Karpas-422 (cell line): ENCODE measurements around the gene AGRN. TPM values are rescaled to one million over a fixed set of nuclear protein-coding genes. Genes with fewer than 3 reads are reported as not detected.
"Not testable (repeated sequence)": the region's sequence is repeated elsewhere in the genome, so short reads cannot be mapped to it uniquely, and the experiment has no call there.

Source experiments
- DNase-seq: peaks from one replicate; pipeline ENCODE4 v3.0.0-alpha.2; 2015
- H2AFZ ChIP-seq: fragments of 200-600 bp; sonication (generic); 2 replicates; pipeline ENCODE4 v1.6.1; 2014; ENCODE audit warnings: antibody characterized with exemption, low read length, mixed read lengths
- H3K27ac ChIP-seq: fragments of 200-600 bp; sonication (generic); 2 replicates; pipeline ENCODE4 v1.5.1; 2014; ENCODE audit warnings: mild to moderate bottlenecking, low read length, moderate library complexity
- H3K27me3 ChIP-seq: fragments of 200-600 bp; sonication (generic); 2 replicates; pipeline ENCODE4 v1.6.1; 2014; ENCODE audit warnings: low read length, mixed read lengths
- H3K36me3 ChIP-seq: fragments of 200-600 bp; sonication (generic); 2 replicates; pipeline ENCODE4 v1.6.1; 2014; ENCODE audit warnings: low read length, mixed read lengths; ENCODE audit not compliant: insufficient read depth
- H3K4me1 ChIP-seq: fragments of 200-600 bp; sonication (generic); 2 replicates; pipeline ENCODE4 v1.6.1; 2014; ENCODE audit warnings: mild to moderate bottlenecking, low read length, mixed read lengths
- H3K4me2 ChIP-seq: fragments of 200-600 bp; sonication (generic); 2 replicates; pipeline ENCODE4 v1.6.1; 2014; ENCODE audit warnings: low read length, low read depth, mild to moderate bottlenecking; ENCODE audit not compliant: poor library complexity, severe bottlenecking
- H3K4me3 ChIP-seq: fragments of 200-600 bp; sonication (generic); 2 replicates; pipeline ENCODE4 v1.5.1; 2014; ENCODE audit warnings: mild to moderate bottlenecking, antibody characterized with exemption, low read length, mixed read lengths
- H3K79me2 ChIP-seq: fragments of 200-600 bp; sonication (generic); 2 replicates; pipeline ENCODE4 v1.6.1; 2014; ENCODE audit warnings: mild to moderate bottlenecking, low read length, mixed read lengths
- H3K9ac ChIP-seq: fragments of 200-600 bp; sonication (generic); 2 replicates; pipeline ENCODE4 v1.6.0; 2014; ENCODE audit warnings: low read length
- H3K9me2 ChIP-seq: fragments of 200-600 bp; sonication (generic), shearing (Covaris generic); replicated peaks from 2 replicates; pipeline ENCODE4 v1.6.0; 2014; ENCODE audit warnings: mild to moderate bottlenecking, low read length, moderate library complexity; ENCODE audit not compliant: insufficient read depth
- H3K9me3 ChIP-seq: fragments of 300-700, 200-600 bp; sonication (generic); 2 replicates; pipeline ENCODE4 v1.6.1; 2014; ENCODE audit warnings: low read length, mixed read lengths
- H4K20me1 ChIP-seq: fragments of 200-600 bp; sonication (generic); 2 replicates; pipeline ENCODE4 v1.6.1; 2014; ENCODE audit warnings: mild to moderate bottlenecking, antibody characterized with exemption, low read length, low read depth; ENCODE audit not compliant: insufficient read depth
- total RNA-seq: library from RNA; depleted of rRNA; stranded (reverse); fragments of >200 nt; shearing (Covaris generic); gene quantifications from 2 replicates; pipeline ENCODE4 v1.2.3, GENCODE V29; 2014; ENCODE audit warnings: low replicate concordance

Gene AGRN
- total RNA-seq, 1 experiment from 2014 or later = 2.4 TPM

DNA sequence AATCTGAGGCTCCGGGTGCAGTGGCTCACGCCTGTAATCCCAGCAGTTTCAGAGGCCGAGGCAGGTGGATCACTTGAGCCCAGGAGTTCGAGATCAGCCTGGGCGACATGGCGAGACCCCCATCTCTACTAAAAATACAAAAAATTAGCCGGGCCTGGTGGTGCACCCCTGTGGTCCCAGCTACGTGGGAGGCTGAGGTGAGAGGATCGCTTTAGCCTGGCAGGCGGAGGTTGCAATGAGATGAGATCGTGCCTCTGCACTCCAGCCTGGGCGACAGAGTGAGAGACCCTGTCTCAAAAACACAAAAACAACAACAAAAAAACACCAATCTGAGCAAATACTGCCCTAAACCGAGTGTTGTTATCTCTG is 7.2 kb upstream of the AGRN start:
- peaks cover 27% of the 10 kb centered on the region for H3K4me1 ChIP-seq
- peak overlapping the region; percentile 72 for H3K9ac ChIP-seq
- not testable (repeated sequence) for H3K9me2 ChIP-seq, H3K9me3 ChIP-seq, H3K27me3 ChIP-seq, H4K20me1 ChIP-seq, DNase-seq, H3K79me2 ChIP-seq, H3K36me3 ChIP-seq
- peak overlapping the region; percentile 91 for H3K4me2 ChIP-seq
- peak overlapping the region; percentile 75 for H3K4me3 ChIP-seq
- H2AFZ ChIP-seq = peak overlapping the region; percentile 93
- peak overlapping the region; percentile 11; the same call in 1 of the 2 replicates for H3K27ac ChIP-seq

DNA sequence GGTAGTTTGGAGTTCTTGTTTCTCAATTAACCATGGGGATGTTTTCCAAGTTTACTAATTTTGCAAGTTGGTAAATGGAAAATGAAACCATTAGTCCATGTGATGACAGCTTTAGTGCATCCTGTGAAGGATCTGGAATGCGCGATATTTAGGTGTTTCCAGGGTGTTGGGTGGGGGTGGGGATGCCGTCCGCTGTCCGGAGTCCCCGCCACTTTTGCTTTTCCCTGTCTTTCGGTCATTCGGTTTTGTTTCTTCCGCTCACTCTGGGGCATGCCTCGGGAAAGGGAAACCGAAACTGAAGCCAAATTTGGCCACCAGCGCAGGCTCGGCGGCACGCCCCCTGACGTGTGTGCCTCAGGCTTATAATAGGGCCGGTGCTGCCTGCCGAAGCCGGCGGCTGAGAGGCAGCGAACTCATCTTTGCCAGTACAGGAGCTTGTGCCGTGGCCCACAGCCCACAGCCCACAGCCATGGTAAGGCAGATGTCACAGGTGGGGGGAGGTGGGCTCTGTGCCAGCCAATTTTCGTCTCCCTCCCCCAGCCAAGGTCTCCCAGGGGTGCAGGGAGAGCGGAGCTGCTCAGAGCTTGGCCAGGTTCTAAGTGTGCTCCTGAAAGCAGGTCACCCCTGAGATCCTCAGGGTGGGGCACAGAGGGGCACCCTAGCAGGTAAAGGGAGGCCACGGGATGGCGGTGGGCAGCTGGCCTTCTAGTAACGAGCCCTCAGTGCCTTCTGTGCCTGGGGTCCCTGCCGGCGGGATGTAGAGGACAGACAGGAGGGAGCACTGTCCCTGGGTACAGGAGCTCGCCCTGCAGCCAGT is 6.6 kb upstream of the AGRN start, which contains the start of gene ISG15:
Gene ISG15, plus strand, starts transcription at position 393 of the 817 bp plus-strand sequence. Its CDS starts 77 bp downstream, at position 470.
- Histone ChIP-seq H3K4me1 (peaks cover 27% of the 10 kb centered on the region), H3K27me3 (no peaks in the 10 kb centered on the region), H3K9ac (peak within 1 kb of the TSS; percentile 72), H3K4me2 (peak within 1 kb of the TSS; percentile 91), H3K4me3 (peak within 1 kb of the TSS; percentile 75), H2AFZ (peak within 1 kb of the TSS; percentile 93), H3K79me2 (no peaks in the 10 kb centered on the region), H3K9me3 (no peaks in the 10 kb centered on the region), H3K27ac (peak within 1 kb of the TSS; percentile 11; the same call in 1 of the 2 replicates), H3K9me2 (no peaks in the 10 kb centered on the region), H4K20me1 (no peaks in the 10 kb centered on the region), H3K36me3 (no peaks in the 10 kb centered on the region)
- peak; percentile 93 for DNase-seq

- Histone ChIP-seq H3K27ac (no peak overlapping the region), H3K36me3 (no peaks in the 10 kb centered on the region), H3K9me3 (no peaks in the 10 kb centered on the region), H3K4me1 (peaks cover 27% of the 10 kb centered on the region), H3K79me2 (no peaks in the 10 kb centered on the region), H3K4me2 (peak overlapping the region; percentile 91), H3K27me3 (no peaks in the 10 kb centered on the region), H4K20me1 (no peaks in the 10 kb centered on the region), H3K9ac (peak overlapping the region; percentile 72), H3K4me3 (peak overlapping the region; percentile 75), H3K9me2 (no peaks in the 10 kb centered on the region), H2AFZ (peak overlapping the region; percentile 93; the same call in 1 of the 2 replicates)
- DNase-seq = no peak
Measured at GRCh38 chr1:1013922-1014648, 5.8 kb upstream of the AGRN start.

DNA sequence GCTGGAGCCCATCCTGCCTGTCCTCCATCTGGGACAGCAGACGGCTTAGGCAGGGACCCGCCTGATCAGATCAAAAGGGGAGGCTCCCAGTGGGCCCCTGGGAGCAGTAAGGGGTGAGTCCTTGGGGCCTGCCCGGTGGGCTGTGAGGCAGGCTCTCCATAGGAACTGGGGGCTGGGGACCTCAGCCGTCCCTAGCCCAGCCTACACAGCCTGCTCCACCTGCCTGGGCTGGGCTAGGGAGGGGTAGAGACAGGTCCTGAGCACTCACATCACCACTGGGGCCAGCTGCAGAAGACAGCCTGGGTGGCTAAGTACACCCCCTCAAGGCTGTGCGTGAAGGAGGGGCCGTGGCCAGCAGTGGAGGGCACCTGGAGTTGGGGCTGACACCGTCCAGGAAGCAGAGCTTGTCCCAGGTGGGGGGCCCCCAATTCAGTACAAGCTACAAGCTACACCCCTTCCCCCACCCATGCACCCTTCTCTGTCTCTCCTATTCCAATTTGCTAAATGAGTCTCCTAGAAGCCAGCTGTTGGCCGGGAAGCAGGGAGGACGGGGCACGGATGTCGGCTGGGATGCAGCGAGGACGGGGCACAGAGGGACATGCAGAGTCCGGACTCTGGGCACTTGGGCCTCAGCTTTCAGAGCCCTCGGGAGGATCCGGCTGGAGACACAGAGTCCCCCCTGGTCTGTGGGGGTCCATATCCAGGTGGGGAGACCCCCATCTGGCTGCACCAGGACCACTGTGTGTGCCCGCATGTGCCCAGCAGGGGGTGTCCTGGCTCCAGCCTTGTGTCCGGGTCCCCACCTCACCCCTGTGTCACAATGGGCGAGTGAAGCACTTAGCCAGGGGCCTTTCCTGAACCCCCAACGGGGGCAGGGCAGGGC is 4.9 kb upstream of the AGRN start:
- Histone ChIP-seq H3K4me3 (peak overlapping the region; percentile 75; the same call in 1 of the 2 replicates), H3K79me2 (no peaks in the 10 kb centered on the region), H3K36me3 (no peaks in the 10 kb centered on the region), H4K20me1 (no peaks in the 10 kb centered on the region), H3K27ac (no peak overlapping the region), H2AFZ (no peak overlapping the region), H3K9ac (0 out of 2 replicates have a peak overlapping the region, but pooled peaks have one; percentile 72), H3K27me3 (no peaks in the 10 kb centered on the region), H3K9me2 (no peaks in the 10 kb centered on the region), H3K9me3 (no peaks in the 10 kb centered on the region), H3K4me1 (peaks cover 27% of the 10 kb centered on the region), H3K4me2 (peak overlapping the region; percentile 91)
- peak; percentile 69 for DNase-seq

DNA sequence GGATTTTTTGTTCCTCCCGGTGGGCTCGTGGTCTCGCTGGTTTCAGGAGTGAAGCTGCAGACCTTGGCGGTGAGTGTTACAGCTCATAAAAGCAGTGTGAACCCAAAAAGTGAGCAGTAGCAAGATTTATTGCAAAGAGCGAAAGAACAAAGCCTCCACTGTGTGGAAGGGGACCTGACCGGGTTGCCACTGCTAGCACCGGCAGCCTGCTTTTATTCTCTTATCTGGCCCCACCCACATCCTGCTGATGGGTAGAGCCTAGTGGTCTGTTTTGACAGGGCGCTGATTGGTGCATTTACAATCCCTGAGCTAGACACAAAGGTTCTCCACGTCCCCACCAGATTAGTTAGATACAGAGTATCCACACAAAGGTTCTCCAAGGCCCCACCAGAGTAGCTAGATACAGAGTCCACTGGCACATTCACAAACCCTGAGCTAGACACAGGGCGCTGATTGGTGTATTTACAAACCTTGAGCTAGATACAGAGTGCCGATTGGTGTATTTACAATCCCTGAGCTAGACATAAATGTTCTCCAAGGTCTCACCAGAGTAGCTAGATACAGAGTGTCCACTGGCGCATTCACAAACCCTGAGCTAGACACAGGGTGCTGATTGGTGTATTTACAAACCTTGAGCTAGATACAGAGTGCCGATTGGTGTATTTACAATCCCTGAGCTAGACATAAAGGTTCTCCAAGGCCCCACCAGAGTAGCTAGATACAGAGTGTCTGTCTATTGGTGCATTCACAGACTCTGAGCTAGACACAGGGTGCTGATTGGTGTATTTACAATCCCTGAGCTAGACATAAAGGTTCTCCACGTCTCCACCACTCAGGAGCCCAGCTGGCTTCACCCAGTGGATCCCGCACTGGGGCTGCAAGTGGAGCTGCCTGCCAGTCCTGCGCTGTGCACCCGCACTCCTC is 2.3 kb upstream of the AGRN start:
- H3K27me3 ChIP-seq, H2AFZ ChIP-seq, DNase-seq, H3K9me3 ChIP-seq, H3K79me2 ChIP-seq, H4K20me1 ChIP-seq, H3K9ac ChIP-seq, H3K4me2 ChIP-seq, H3K27ac ChIP-seq, H3K36me3 ChIP-seq, H3K9me2 ChIP-seq, H3K4me3 ChIP-seq: not testable (repeated sequence)
- H3K4me1 ChIP-seq = peaks cover 31% of the 10 kb centered on the region

- peaks cover 26% of the 10 kb centered on the region for H3K4me1 ChIP-seq
Measured at GRCh38 chr1:1018321-1018685, 1.6 kb upstream of the AGRN start.

More at GRCh38 chr1:1018321-1018685, 1.6 kb upstream of the AGRN start:
- not testable (repeated sequence) for H4K20me1 ChIP-seq, H3K27ac ChIP-seq, H3K27me3 ChIP-seq, H2AFZ ChIP-seq, H3K9ac ChIP-seq, H3K79me2 ChIP-seq, DNase-seq, H3K4me2 ChIP-seq, H3K9me2 ChIP-seq, H3K36me3 ChIP-seq, H3K9me3 ChIP-seq, H3K4me3 ChIP-seq
